NB4 (cell line): ENCODE results near the gene P2RX7.
"Not testable (repeated sequence)": the region's sequence is repeated elsewhere in the genome, so short reads cannot be mapped to it uniquely, and the experiment has no call there.

Experiments
- TF ChIP-seq, protein P1 (sequence below): IDR thresholded peaks from one replicate; pipeline ENCODE4 v1.5.1; 2012; ENCODE audit warnings: low read depth, low read length
- TF ChIP-seq, protein P2 (sequence below): IDR thresholded peaks from 2 replicates; pipeline ENCODE4 v1.6.1; 2011; ENCODE audit warnings: low read depth, low read length

DNA sequence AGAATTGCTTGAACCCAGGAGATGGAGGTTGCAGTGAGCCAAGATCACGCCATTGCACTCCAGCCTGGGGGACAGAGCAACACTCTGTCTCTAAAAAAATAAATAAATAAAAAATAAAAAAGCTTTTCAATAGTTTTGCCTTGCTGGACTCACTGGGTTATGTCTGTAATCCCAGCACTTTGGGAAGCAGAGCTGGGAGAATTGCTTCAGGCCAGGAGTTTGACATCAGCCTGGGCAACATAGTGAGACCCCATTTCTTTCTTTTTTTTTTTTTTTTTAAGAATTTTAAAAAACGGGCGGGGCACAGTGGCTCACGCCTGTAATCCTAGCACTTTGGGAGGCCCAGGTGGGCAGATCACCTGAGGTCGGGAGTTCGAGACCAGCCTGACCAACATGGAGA is 68.5 kb downstream of the P2RX7 start:
- TF ChIP-seq, protein P1, sequence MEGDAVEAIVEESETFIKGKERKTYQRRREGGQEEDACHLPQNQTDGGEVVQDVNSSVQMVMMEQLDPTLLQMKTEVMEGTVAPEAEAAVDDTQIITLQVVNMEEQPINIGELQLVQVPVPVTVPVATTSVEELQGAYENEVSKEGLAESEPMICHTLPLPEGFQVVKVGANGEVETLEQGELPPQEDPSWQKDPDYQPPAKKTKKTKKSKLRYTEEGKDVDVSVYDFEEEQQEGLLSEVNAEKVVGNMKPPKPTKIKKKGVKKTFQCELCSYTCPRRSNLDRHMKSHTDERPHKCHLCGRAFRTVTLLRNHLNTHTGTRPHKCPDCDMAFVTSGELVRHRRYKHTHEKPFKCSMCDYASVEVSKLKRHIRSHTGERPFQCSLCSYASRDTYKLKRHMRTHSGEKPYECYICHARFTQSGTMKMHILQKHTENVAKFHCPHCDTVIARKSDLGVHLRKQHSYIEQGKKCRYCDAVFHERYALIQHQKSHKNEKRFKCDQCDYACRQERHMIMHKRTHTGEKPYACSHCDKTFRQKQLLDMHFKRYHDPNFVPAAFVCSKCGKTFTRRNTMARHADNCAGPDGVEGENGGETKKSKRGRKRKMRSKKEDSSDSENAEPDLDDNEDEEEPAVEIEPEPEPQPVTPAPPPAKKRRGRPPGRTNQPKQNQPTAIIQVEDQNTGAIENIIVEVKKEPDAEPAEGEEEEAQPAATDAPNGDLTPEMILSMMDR = not testable (repeated sequence)
- TF ChIP-seq, protein P2, sequence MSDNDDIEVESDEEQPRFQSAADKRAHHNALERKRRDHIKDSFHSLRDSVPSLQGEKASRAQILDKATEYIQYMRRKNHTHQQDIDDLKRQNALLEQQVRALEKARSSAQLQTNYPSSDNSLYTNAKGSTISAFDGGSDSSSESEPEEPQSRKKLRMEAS = not testable (repeated sequence)
